Stimulated activated CD8-positive, alpha-beta memory T cell treated with anti-CD3 and anti-CD28 coated beads, Interleukin-4, amount 100 ng/mL, for 1 hour (primary cell): ENCODE data around the gene ZBTB32.

Experiments used
- DNase-seq, 2 donors: peaks; one replicate each; pipeline ENCODE4 v3.0.0-alpha.2; 2020; ENCODE audit warnings: low read depth in 2 of 2, low spot score in 1 of 2

ZBTB32 gene

GRCh38 chr19:35751839-35752745 lies 47.7 kb downstream of the ZBTB32 start:
- DNase-seq, result no peak

- no peak for DNase-seq
Observed at GRCh38 chr19:35752746-35753350, 48.5 kb downstream of the ZBTB32 start.

- DNase-seq, result no peak
Observed at GRCh38 chr19:35753634-35754369, 49.4 kb downstream of the ZBTB32 start.

- no peak for DNase-seq
Observed at GRCh38 chr19:35754370-35755130, 50.2 kb downstream of the ZBTB32 start.

- no peak for DNase-seq
Observed at GRCh38 chr19:35755131-35755549, 50.8 kb downstream of the ZBTB32 start.

- DNase-seq, result no peak
Observed at GRCh38 chr19:35755550-35756376, 51.4 kb downstream of the ZBTB32 start.

- no peak for DNase-seq
Observed at GRCh38 chr19:35756377-35757230, 52.2 kb downstream of the ZBTB32 start, which contains the start of gene HSPB6. Gene HSPB6 (minus strand): TSS chr19:35757029. CDS start chr19:35757008, 21 bp downstream.

GRCh38 chr19:35757231-35757748 lies 52.9 kb downstream of the ZBTB32 start:
- no peak for DNase-seq

- peak; percentile 95 to 96 for DNase-seq
Observed at GRCh38 chr19:35757749-35758608, 53.6 kb downstream of the ZBTB32 start, which contains the start of gene PROSER3. Gene PROSER3 (plus strand): TSS chr19:35758176. CDS start chr19:35758216, 40 bp downstream.

- no peak for DNase-seq
Observed at GRCh38 chr19:35759697-35760096, 55.3 kb downstream of the ZBTB32 start.

- no peak for DNase-seq
Observed at GRCh38 chr19:35760711-35761349, 56.5 kb downstream of the ZBTB32 start.

- DNase-seq, result no peak
Observed at GRCh38 chr19:35764432-35765315, 60.3 kb downstream of the ZBTB32 start.
